BLaER1 treated with 17β-estradiol and CSF1 and Interleukin-3, amounts not matched to agents 10 nM and 100 nM (cell line): Measurements from ENCODE around the gene TNFSF8.
A peak's percentile ranks its signal among the peaks of the same experiment; 100 is the strongest.

ENCODE experiments used
- H3K27ac ChIP-seq, 11 experiments: shearing (Covaris generic); formaldehyde crosslinking; 2 replicates each; pipeline ENCODE4 v1.8.1; 2022
- H3K27me3 ChIP-seq, 11 experiments: shearing (Covaris generic); formaldehyde crosslinking; 2 replicates each; pipeline ENCODE4 v1.8.1; 2022
- H3K36me3 ChIP-seq, 11 experiments: shearing (Covaris generic); formaldehyde crosslinking; 2 replicates each; pipeline ENCODE4 v1.8.1; 2022
- H3K4me1 ChIP-seq, 10 experiments: shearing (Covaris generic); formaldehyde crosslinking; 2 replicates each; pipeline ENCODE4 v1.8.1; 2022
- H3K4me2 ChIP-seq, 11 experiments: shearing (Covaris generic); formaldehyde crosslinking; 2 replicates each; pipeline ENCODE4 v1.8.1; 2022
- H3K4me3 ChIP-seq, 10 experiments: shearing (Covaris generic); formaldehyde crosslinking; 2 replicates each; pipeline ENCODE4 v1.8.1; 2022
- H3K9ac ChIP-seq, 11 experiments: shearing (Covaris generic); formaldehyde crosslinking; 2 replicates each; pipeline ENCODE4 v1.8.1; 2022
- H3K9me3 ChIP-seq, 11 experiments: shearing (Covaris generic); formaldehyde crosslinking; replicated peaks in 1 of 11; 2 replicates each; pipeline ENCODE4 v1.8.1; 2022
- H4K20me1 ChIP-seq, 11 experiments: shearing (Covaris generic); formaldehyde crosslinking; 2 replicates each; pipeline ENCODE4 v1.8.1; 2022
- Cebpa-rat ChIP-seq, 11 experiments: shearing (Covaris generic); IDR thresholded peaks; 2 replicates each; pipeline ENCODE4 v1.8.1; 2022

TNFSF8 gene

GRCh38 chr9:114916481-114916880 is 13.9 kb downstream of the TNFSF8 start:
- Histone ChIP-seq H3K4me2 (no peak overlapping the region), H3K4me3 (no peak overlapping the region), H3K36me3 (no peaks in the 10 kb centered on the region), H3K9me3 (no peaks in the 10 kb centered on the region), H3K27ac (no peak overlapping the region), H3K27me3 (no peaks in the 10 kb centered on the region), H3K9ac (no peak overlapping the region), H3K4me1 (peaks cover 14 to 59% (median 22%) of the 10 kb centered on the region in 10 experiments), H4K20me1 (no peaks in the 10 kb centered on the region)
- TF ChIP-seq Cebpa-rat (IDR thresholded peaks at IDR 0.05): no peak

GRCh38 chr9:114914139-114914538 is 16.3 kb downstream of the TNFSF8 start:
- no peak overlapping the region for H3K9ac ChIP-seq
- H3K4me1 ChIP-seq: peaks cover 14 to 60% (median 25%) of the 10 kb centered on the region in 10 experiments
- no peaks in the 10 kb centered on the region for H3K9me3 ChIP-seq
- no peaks in the 10 kb centered on the region for H3K27me3 ChIP-seq
- H3K27ac ChIP-seq: no peak overlapping the region
- no peak for TF ChIP-seq Cebpa-rat (IDR thresholded peaks at IDR 0.05)
- no peaks in the 10 kb centered on the region for H4K20me1 ChIP-seq
- no peaks in the 10 kb centered on the region for H3K36me3 ChIP-seq
- H3K4me3 ChIP-seq: no peak overlapping the region
- peak overlapping the region in 5 of 11 experiments; percentile 57 to 75 (median 67); a peak in 9 of 22 replicates for H3K4me2 ChIP-seq

- Histone ChIP-seq H3K4me2 (peak overlapping the region in 4 of 11 experiments; percentile 58 to 75 (median 69); a peak in 7 of 22 replicates), H3K27ac (no peak overlapping the region), H3K36me3 (no peaks in the 10 kb centered on the region), H3K4me1 (peaks cover 14 to 65% (median 27%) of the 10 kb centered on the region in 10 experiments), H4K20me1 (no peaks in the 10 kb centered on the region), H3K4me3 (no peak overlapping the region), H3K9ac (no peak overlapping the region), H3K27me3 (no peaks in the 10 kb centered on the region), H3K9me3 (no peaks in the 10 kb centered on the region)
- no peak for TF ChIP-seq Cebpa-rat (IDR thresholded peaks at IDR 0.05)
These were observed 16.7 kb downstream of the TNFSF8 start for GRCh38 chr9:114913656-114914055.

- Histone ChIP-seq H3K4me2 (peak overlapping the region in 4 of 11 experiments; percentile 24 to 75 (median 69); a peak in 6 of 22 replicates), H3K9me3 (no peaks in the 10 kb centered on the region), H4K20me1 (no peaks in the 10 kb centered on the region), H3K9ac (no peak overlapping the region), H3K36me3 (no peaks in the 10 kb centered on the region), H3K27me3 (no peaks in the 10 kb centered on the region), H3K4me3 (no peak overlapping the region), H3K4me1 (peaks cover 14 to 70% (median 28%) of the 10 kb centered on the region in 10 experiments), H3K27ac (no peak overlapping the region)
- TF ChIP-seq Cebpa-rat (IDR thresholded peaks at IDR 0.05): no peak
These were observed 17.2 kb downstream of the TNFSF8 start for GRCh38 chr9:114913217-114913616.

- no peak for TF ChIP-seq Cebpa-rat (IDR thresholded peaks at IDR 0.05)
- H3K27me3 ChIP-seq: no peaks in the 10 kb centered on the region
- no peaks in the 10 kb centered on the region for H4K20me1 ChIP-seq
- no peaks in the 10 kb centered on the region for H3K9me3 ChIP-seq
- no peak overlapping the region; a peak in 1 of 22 replicates for H3K27ac ChIP-seq
- H3K36me3 ChIP-seq: no peaks in the 10 kb centered on the region
- peak overlapping the region in 2 of 11 experiments; percentile 71 to 76; a peak in 3 of 22 replicates for H3K4me2 ChIP-seq
- no peak overlapping the region for H3K4me3 ChIP-seq
- H3K4me1 ChIP-seq: peaks cover 14 to 89% (median 28%) of the 10 kb centered on the region in 10 experiments
- H3K9ac ChIP-seq: no peak overlapping the region
These were observed 19.1 kb downstream of the TNFSF8 start for GRCh38 chr9:114911167-114911821.

- peak overlapping the region in 3 of 11 experiments; percentile 42 to 76 (median 71); a peak in 6 of 22 replicates for H3K4me2 ChIP-seq
- no peaks in the 10 kb centered on the region for H4K20me1 ChIP-seq
- H3K27ac ChIP-seq: no peak overlapping the region; a peak in 1 of 22 replicates
- TF ChIP-seq Cebpa-rat (IDR thresholded peaks at IDR 0.05): no peak
- H3K4me1 ChIP-seq: peaks cover 11 to 96% (median 27%) of the 10 kb centered on the region in 10 experiments
- no peaks in the 10 kb centered on the region for H3K36me3 ChIP-seq
- no peak overlapping the region for H3K4me3 ChIP-seq
- H3K9me3 ChIP-seq: no peaks in the 10 kb centered on the region
- H3K9ac ChIP-seq: no peak overlapping the region
- no peaks in the 10 kb centered on the region for H3K27me3 ChIP-seq
These were observed 19.9 kb downstream of the TNFSF8 start for GRCh38 chr9:114910541-114910940.

- peaks cover 2 to 94% (median 19%) of the 10 kb centered on the region in 10 experiments for H3K4me1 ChIP-seq
- no peaks in the 10 kb centered on the region for H3K36me3 ChIP-seq
- no peak overlapping the region for H3K9ac ChIP-seq
- H3K9me3 ChIP-seq: no peaks in the 10 kb centered on the region
- H3K27me3 ChIP-seq: no peaks in the 10 kb centered on the region
- no peaks in the 10 kb centered on the region for H4K20me1 ChIP-seq
- H3K27ac ChIP-seq: peak overlapping the region in 3 of 11 experiments; percentile 7 to 19 (median 9); a peak in 4 of 22 replicates
- peak overlapping the region in 5 of 11 experiments; percentile 13 to 76 (median 42); a peak in 10 of 22 replicates for H3K4me2 ChIP-seq
- no peak overlapping the region for H3K4me3 ChIP-seq
- TF ChIP-seq Cebpa-rat (IDR thresholded peaks at IDR 0.05): no peak
These were observed 20.7 kb downstream of the TNFSF8 start for GRCh38 chr9:114909661-114910060.

GRCh38 chr9:114908805-114909448 is 21.5 kb downstream of the TNFSF8 start:
- no peak overlapping the region; a peak in 2 of 22 replicates for H3K27ac ChIP-seq
- H3K4me2 ChIP-seq: peak overlapping the region in 4 of 11 experiments; percentile 13 to 76 (median 56); a peak in 8 of 22 replicates
- no peak overlapping the region for H3K4me3 ChIP-seq
- no peaks in the 10 kb centered on the region for H3K36me3 ChIP-seq
- no peak overlapping the region for H3K9ac ChIP-seq
- TF ChIP-seq Cebpa-rat (IDR thresholded peaks at IDR 0.05): no peak
- no peaks in the 10 kb centered on the region for H3K9me3 ChIP-seq
- H3K4me1 ChIP-seq: peaks cover 0 to 93% (median 11%) of the 10 kb centered on the region in 10 experiments; a peak in 10 of 20 replicates
- no peaks in the 10 kb centered on the region for H3K27me3 ChIP-seq
- H4K20me1 ChIP-seq: no peaks in the 10 kb centered on the region

- TF ChIP-seq Cebpa-rat (IDR thresholded peaks at IDR 0.05): no peak
- H3K27ac ChIP-seq: peak overlapping the region in 2 of 11 experiments; percentile 5 to 32; a peak in 2 of 22 replicates
- no peaks in the 10 kb centered on the region for H4K20me1 ChIP-seq
- H3K4me3 ChIP-seq: no peak overlapping the region
- peak overlapping the region in 4 of 11 experiments; percentile 13 to 76 (median 56); a peak in 8 of 22 replicates for H3K4me2 ChIP-seq
- H3K9ac ChIP-seq: no peak overlapping the region
- H3K9me3 ChIP-seq: no peaks in the 10 kb centered on the region
- H3K27me3 ChIP-seq: no peaks in the 10 kb centered on the region
- no peaks in the 10 kb centered on the region for H3K36me3 ChIP-seq
- peaks cover 0 to 93% (median 14%) of the 10 kb centered on the region in 10 experiments; a peak in 12 of 20 replicates for H3K4me1 ChIP-seq
These were observed 22.2 kb downstream of the TNFSF8 start for GRCh38 chr9:114908104-114908622.
